ENCODE results near the gene ENSA.
"Not testable (repeated sequence)": the region's sequence is repeated elsewhere in the genome, so short reads cannot be mapped to it uniquely, and the experiment has no call there.

- not testable (repeated sequence) for TF ChIP-seq CTCF (conservative IDR thresholded peaks at IDR 0.05; ENCODE audit: low read depth in 2 of 2); EZH2phosphoT487 (IDR thresholded peaks at IDR 0.05; ENCODE audit: unreplicated experiment); POLR2AphosphoS5 (IDR thresholded peaks at IDR 0.05; ENCODE audit: low read depth); EZH2 (IDR thresholded peaks at IDR 0.05; ENCODE audit: low read depth, unreplicated experiment)
Observed at GRCh38 chr1:150624134-150624533, 5.3 kb downstream of the ENSA start.
